ENCODE data around the gene APBA2.
A peak's percentile ranks its signal among the peaks of the same experiment; 100 is the strongest.

Gene APBA2

DNA sequence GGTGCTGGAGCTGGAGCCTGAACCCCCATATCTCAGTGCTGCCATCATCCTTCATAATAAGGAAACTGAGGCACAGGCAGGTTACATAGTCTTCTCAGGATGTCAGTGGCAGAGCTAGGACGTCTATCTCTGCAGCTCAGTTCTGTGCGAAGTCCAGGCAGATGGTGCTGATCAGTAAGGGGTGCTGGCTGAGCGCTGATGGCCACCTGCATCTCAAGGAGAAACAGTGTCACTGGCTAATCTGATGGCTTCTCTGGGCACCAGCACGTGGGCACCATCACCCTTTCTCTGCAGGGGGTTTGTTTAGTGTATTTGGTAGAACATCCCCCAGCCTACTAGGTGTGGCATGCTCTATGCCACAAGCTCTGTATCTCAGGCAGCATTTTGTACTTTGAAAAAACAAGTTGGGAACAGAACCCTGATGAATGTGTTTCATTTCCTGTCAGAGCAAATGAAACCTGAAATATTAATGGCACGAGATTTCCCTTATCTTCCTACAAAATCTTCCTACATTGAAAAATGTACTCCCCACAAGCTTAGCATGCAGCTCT, 35.1 kb downstream of the APBA2 start:
- H3K4me3 ChIP-seq (ENCODE audit: low read length), result no peak overlapping the region
- peaks cover 58% of the 10 kb centered on the region for H3K4me1 ChIP-seq (ENCODE audit: low read length)
- no peak overlapping the region for H3K9ac ChIP-seq (ENCODE audit: low read length)
- H3K4me2 ChIP-seq (ENCODE audit: low read depth, low read length), result peak overlapping the region; percentile 39
- TF ChIP-seq, protein P1, sequence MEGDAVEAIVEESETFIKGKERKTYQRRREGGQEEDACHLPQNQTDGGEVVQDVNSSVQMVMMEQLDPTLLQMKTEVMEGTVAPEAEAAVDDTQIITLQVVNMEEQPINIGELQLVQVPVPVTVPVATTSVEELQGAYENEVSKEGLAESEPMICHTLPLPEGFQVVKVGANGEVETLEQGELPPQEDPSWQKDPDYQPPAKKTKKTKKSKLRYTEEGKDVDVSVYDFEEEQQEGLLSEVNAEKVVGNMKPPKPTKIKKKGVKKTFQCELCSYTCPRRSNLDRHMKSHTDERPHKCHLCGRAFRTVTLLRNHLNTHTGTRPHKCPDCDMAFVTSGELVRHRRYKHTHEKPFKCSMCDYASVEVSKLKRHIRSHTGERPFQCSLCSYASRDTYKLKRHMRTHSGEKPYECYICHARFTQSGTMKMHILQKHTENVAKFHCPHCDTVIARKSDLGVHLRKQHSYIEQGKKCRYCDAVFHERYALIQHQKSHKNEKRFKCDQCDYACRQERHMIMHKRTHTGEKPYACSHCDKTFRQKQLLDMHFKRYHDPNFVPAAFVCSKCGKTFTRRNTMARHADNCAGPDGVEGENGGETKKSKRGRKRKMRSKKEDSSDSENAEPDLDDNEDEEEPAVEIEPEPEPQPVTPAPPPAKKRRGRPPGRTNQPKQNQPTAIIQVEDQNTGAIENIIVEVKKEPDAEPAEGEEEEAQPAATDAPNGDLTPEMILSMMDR (IDR thresholded peaks at IDR 0.05; ENCODE audit: low read length), result no peak
- TF ChIP-seq EZH2 (optimal IDR thresholded peaks at IDR 0.05; ENCODE audit: low read depth, low read length) (no peak), EZH2phosphoT487 (IDR thresholded peaks at IDR 0.05; ENCODE audit: low read length) (no peak)
- no peaks in the 10 kb centered on the region for H3K36me3 ChIP-seq (replicated peaks; ENCODE audit: insufficient read depth, low read length)
- no peaks in the 10 kb centered on the region for H3K27me3 ChIP-seq (replicated peaks; ENCODE audit: insufficient read depth, low read length)
- H3F3A ChIP-seq (ENCODE audit: insufficient read depth, low read length), result peaks cover 29% of the 10 kb centered on the region
- peak overlapping the region; percentile 96 for H3K27ac ChIP-seq (ENCODE audit: low read length)
- no peak overlapping the region for H2AFZ ChIP-seq (ENCODE audit: low read length)
- H3K9me2 ChIP-seq (replicated peaks; ENCODE audit: insufficient read depth, low read length), result no peaks in the 10 kb centered on the region
- H3K9me3 ChIP-seq (replicated peaks; ENCODE audit: insufficient read depth, low read length), result no peaks in the 10 kb centered on the region
- H3K79me2 ChIP-seq (ENCODE audit: low read length), result peaks cover 8% of the 10 kb centered on the region
- DNase-seq, result peak; percentile 20
- H4K20me1 ChIP-seq (ENCODE audit: insufficient read depth, low read length), result no peaks in the 10 kb centered on the region

DNA sequence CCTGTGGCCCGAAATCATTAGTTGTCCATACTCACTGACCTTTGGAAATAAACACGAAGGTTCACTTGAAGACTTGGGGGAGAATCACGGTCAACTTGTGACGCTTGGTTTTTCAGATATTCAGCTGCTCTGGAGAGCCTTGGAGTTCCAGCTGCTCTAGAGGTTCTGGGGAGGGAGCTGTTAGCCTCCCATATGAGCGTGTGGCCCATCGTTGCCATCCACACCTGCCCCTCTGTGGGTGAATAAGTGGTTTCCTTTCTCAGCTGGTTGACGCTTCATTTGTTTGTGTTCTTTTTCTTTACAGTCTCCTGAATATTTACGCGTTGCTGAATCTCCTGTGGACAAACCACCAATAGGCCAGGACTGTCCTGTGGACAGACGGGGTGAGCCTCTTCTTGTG, 35.6 kb downstream of the APBA2 start:
- Histone ChIP-seq H3K27ac (ENCODE audit: low read length) (peak overlapping the region; percentile 96), H4K20me1 (ENCODE audit: insufficient read depth, low read length) (no peaks in the 10 kb centered on the region), H3F3A (ENCODE audit: insufficient read depth, low read length) (peaks cover 29% of the 10 kb centered on the region), H3K79me2 (ENCODE audit: low read length) (peaks cover 11% of the 10 kb centered on the region; the same call in 1 of the 2 replicates), H3K4me1 (ENCODE audit: low read length) (peaks cover 59% of the 10 kb centered on the region), H2AFZ (ENCODE audit: low read length) (no peak overlapping the region), H3K9ac (ENCODE audit: low read length) (no peak overlapping the region), H3K9me3 (replicated peaks; ENCODE audit: insufficient read depth, low read length) (no peaks in the 10 kb centered on the region), H3K36me3 (replicated peaks; ENCODE audit: insufficient read depth, low read length) (no peaks in the 10 kb centered on the region), H3K27me3 (replicated peaks; ENCODE audit: insufficient read depth, low read length) (no peaks in the 10 kb centered on the region), H3K4me3 (ENCODE audit: low read length) (no peak overlapping the region), H3K4me2 (ENCODE audit: low read depth, low read length) (peak overlapping the region; percentile 39), H3K9me2 (replicated peaks; ENCODE audit: insufficient read depth, low read length) (no peaks in the 10 kb centered on the region)
- TF ChIP-seq EZH2 (optimal IDR thresholded peaks at IDR 0.05; ENCODE audit: low read depth, low read length), result no peak
- TF ChIP-seq, protein P1 (IDR thresholded peaks at IDR 0.05; ENCODE audit: low read length), result no peak
- no peak for TF ChIP-seq EZH2phosphoT487 (IDR thresholded peaks at IDR 0.05; ENCODE audit: low read length)
- peak; percentile 56 for DNase-seq

DNA sequence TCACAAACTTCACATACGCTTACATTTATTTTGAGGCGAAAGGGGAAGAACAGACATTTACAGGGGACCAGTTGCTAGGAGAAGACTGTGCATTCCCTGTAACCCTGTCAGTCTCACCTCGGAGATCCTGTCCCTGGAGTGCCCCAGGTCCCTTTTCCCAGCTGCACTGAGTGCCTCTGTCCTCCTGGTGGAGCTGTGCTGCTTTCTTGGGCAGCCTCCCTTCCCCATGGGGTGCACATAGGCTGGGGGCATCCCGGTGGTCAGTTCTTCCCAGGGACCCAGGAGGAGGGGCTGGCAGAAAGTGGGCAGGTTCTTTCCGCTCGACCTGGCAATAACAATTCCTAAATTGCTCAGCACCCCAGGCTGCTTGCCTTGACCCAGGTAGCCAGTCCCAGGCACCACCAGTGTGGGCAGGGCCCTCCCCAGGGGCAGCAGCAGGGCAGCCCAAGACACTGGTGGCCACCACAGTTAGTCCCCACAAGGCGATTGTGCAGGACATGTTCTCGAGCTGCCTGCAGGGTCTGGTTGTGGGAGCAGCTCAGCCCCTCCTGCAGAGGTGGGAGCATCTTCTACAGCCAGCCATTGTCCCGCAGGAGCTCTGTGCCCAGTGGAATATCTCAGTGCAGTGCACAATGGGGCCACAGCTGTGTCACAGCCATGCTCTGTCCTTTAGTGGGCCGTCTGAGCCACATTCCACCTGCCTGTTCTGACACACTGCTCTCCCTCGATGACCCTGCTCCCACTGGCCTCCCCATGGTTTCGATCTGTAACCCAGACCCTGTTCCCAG, 36.3 kb downstream of the APBA2 start:
- Histone ChIP-seq H3K36me3 (replicated peaks; ENCODE audit: insufficient read depth, low read length) (no peaks in the 10 kb centered on the region), H4K20me1 (ENCODE audit: insufficient read depth, low read length) (no peaks in the 10 kb centered on the region), H3K4me3 (ENCODE audit: low read length) (no peak overlapping the region), H3K4me2 (ENCODE audit: low read depth, low read length) (peak overlapping the region; percentile 39), H3K4me1 (ENCODE audit: low read length) (peaks cover 59% of the 10 kb centered on the region), H3K27me3 (replicated peaks; ENCODE audit: insufficient read depth, low read length) (no peaks in the 10 kb centered on the region), H2AFZ (ENCODE audit: low read length) (no peak overlapping the region), H3F3A (ENCODE audit: insufficient read depth, low read length) (peaks cover 29% of the 10 kb centered on the region), H3K27ac (ENCODE audit: low read length) (peak overlapping the region; percentile 96; the same call in 1 of the 2 replicates), H3K9me3 (replicated peaks; ENCODE audit: insufficient read depth, low read length) (no peaks in the 10 kb centered on the region), H3K9me2 (replicated peaks; ENCODE audit: insufficient read depth, low read length) (no peaks in the 10 kb centered on the region), H3K79me2 (ENCODE audit: low read length) (peaks cover 11% of the 10 kb centered on the region; the same call in 1 of the 2 replicates), H3K9ac (ENCODE audit: low read length) (no peak overlapping the region)
- no peak for DNase-seq
- no peak for TF ChIP-seq EZH2phosphoT487 (IDR thresholded peaks at IDR 0.05; ENCODE audit: low read length)
- no peak for TF ChIP-seq EZH2 (optimal IDR thresholded peaks at IDR 0.05; ENCODE audit: low read depth, low read length)
- TF ChIP-seq, protein P1 (IDR thresholded peaks at IDR 0.05; ENCODE audit: low read length), result 0 out of 2 replicates have a peak, but pooled peaks have one; percentile 10

All from MM.1S (cell line).